HG03039 (cell line): ENCODE results near the gene FHDC1.

Source experiments
- ATAC-seq: cut with Tn5 transposase; IDR thresholded peaks from one replicate; pipeline ENCODE4 v1.9.1; 2021; ENCODE audit warnings: mild to moderate bottlenecking, moderate library complexity; ENCODE audit not compliant: unreplicated experiment

Gene FHDC1

DNA sequence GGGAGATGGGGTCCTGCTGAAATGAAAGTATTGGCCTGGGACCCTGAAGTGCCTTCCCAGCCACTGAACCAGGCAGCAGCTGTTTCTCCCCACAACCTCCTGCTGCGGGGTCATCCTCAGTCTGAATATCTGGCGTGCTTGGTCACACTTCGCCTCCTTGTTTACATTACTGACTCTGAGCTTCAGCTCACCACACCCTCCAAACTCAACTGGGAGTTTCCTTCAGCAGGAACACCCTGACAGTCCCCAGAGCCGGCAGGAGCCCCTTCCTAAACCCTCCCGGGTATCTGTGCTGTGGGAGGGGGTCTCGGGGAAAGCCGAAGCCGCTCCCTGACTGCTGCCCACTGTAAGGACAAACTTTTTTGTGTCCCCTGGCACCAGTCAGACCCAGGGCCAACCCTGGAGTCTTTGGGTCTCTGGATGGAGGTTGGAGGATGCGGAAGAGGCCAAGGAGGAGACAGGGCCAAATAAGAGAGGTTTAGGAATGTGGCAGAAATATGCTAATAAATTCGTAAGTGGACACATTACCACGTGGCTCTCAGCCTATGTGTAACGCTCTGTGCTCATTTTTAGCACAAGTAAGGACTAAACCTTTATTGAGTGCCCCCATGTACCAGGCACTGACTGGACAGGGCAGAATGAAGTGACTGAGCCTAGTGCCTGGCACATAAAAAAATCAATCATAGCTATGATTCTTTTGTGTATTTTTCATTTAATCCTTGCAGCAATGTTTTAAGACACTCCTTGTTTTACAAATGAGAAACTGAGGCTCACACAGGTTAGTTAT, 20.7 kb downstream of the FHDC1 start:
- ATAC-seq: no peak

DNA sequence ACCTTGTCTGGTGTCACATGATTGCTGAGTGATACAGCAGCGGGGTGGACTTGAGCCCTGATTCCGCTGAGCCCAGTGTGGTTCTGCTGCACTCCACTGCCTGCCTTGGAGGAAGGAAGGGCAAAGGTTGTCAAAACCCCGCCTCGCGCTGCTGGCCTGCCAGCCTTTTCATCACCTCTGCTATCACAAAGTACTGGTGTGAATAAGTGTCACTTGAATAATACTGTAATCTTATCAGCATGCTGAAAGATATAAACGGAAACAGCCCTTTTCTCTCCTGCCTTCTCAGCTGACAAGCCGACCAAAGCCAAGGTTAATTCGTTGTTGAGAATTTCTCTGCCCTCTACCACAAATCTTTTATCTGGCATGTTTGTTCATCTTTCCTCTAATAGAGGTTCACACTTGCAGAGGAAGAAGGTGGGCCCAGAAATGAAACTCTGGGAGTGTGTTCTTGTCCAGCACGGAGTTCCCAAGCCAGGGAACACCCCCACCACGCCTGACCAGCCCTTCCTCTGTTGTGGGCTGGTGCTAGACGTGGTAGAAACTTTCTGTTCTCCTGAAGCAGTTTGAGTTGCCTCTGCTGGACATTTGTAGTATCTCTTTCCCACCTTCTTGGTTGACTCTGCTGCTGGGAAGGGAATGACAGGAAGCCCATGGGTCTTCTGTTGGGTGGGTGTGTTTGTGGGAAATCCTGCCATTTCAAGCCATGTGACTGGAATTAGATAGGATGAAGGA, 21.5 kb downstream of the FHDC1 start:
- ATAC-seq: no peak

DNA sequence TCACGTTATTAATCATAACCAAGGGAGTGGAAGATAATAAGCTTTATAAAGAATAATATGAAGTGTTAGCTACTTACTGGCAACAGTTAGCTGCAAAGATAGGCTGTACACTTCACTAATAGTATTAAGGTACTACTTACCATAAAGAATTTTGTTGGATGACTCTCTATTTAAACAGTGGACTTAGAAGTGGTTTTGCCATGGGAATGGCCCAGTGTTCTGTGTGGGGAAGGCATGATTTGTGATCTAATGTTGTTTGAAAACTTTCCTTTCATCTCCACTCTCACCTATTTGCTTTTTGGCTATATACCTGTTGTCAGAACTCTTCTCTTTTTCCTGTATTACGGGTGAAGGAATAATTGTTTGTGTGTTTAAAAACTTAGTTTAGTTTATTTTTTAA, 23.0 kb downstream of the FHDC1 start:
- ATAC-seq: no peak

DNA sequence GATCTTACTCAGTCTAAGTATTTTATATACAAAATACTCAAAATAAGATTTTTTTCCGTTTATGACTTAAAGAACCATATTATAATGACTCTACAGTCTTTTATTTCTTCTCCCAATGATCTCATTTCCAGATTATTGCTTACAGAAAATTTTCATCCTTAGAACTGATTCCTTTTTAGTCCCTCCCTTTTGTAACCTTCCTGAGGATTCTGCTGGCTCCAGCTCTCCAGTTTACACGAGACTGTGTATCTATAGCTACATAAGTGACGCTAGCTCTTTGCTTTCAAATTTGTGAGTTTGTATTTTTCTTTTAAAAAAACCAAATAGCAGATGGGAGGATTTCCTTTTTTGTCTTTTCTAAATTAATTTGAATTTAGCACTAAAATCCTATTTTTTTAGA, 24.0 kb downstream of the FHDC1 start:
- ATAC-seq: no peak

DNA sequence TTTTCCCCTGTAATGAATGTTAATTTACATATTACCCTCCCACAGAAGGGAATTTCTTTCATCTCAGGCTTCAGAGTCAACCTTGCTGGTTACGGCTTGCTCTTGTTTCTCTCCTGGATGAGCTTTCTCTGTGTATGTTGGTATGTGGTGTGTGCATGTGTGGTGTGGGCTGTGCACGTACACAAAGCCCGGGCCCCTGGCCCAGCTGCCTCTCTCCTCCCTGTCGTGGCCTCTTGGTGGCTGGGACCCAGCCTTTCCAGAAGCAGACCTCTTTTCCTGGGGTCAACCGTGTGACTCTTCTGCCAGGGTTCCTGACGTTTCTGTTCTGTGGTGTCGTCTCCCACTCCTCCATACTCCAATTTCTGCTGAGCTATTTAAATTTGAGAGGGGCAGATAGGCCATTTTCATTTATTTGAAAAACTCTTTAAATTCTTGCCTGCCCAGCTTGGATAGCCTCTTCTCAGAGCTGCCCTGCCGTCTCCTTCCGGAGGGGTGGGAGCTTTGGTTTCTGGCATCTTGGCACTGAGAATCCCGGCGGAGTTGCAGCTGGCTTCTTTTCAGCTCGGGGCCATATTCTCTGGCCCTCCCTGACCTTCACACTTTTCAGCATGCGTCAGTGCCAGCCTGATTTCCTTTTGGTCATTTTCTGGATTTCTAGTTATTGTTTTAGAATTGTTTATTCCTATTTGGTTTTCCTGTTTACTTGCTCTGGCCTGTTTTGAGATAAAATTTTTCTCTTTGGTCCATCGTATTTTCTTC, 25.1 kb downstream of the FHDC1 start:
- ATAC-seq: no peak

DNA sequence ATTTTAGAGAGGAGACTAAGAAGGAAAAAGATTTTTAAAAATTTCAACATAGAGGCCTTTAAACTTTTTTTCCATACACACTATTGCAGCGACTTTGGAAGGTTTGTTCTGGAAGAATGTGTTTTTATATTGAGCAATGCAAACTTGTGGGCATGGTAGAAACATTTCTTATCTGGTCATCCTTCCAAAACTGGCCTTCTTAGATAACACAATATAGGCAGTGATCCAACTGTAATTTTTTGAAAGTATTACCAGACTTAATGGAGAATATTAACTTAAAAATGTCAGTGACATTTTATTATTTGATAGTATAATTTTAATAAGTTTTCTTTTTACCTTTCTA, 25.6 kb downstream of the FHDC1 start:
- no peak for ATAC-seq

DNA sequence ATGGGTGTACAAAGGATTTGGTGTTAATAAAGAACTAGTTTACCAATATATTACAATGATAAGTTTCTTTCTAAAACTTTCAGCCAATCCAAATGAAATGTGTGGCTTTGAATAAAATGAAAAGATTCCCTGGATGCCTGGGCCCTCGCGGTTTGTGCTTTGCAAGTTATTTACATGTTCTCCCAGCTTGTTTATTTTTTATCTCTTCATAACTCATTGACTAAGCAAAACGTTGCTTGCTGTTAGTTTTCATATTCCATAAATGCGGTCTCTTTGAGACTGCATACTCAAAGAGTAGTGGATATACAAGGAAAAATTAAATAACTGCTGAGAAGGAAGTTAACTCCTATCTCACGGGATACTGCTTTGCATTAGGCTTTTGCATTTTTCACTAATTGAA, 26.0 kb downstream of the FHDC1 start:
- ATAC-seq: no peak

DNA sequence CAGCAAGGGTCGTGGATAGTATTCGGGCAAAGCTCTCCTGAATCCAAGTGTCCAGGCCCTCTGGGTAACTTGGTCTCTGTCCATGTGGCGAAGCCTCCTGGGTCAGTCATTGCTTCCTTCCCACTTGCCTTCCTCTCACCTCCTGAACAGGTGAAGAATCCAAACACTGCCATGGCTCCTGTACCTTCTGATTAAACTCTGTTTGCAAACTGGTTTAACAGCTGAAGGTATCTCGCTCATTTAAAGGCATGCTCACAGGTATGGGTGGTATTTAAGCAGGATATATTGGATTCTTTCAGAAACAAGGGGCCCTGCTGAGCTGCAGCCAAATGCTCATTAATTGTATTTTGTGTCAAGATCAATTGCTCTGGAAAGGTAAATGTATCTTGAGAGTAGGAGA, 28.2 kb downstream of the FHDC1 start:
- ATAC-seq: no peak

DNA sequence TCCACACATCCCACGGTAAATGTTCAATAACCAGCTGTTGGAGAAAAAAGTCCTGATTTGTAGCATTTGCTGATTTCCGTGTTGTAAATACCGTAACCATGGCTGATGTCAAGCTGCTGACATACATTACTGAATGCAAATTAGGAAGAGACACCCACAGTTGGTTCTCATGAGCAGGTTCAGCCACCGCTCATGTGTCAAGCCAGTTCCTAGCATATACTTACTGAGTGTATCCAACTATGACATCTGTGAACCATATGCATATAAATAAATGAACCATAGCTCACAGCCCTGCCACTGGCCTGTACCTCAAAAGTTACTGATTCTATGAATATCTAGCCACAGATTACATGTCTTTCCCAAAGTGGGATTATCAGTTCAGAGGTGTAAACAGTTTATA, 29.5 kb downstream of the FHDC1 start:
- no peak for ATAC-seq

DNA sequence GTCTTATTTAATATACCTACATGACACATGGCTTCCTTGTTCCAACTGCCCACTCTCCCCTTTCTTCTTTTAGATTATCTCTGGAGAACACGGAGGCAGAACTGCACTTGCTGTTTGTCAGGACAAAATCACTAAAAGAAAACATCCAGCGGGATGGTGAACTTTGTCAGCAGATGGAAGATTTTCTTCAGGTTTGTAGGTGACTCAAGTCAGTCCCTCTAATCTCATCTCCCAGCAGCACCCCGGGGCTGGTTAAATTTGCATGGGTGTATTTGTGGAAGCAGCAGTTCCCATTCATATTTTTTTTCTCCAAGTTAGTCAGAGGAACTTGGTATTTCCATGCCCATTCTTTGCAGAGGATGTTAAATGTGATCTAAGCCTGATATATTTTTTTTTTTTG, 31.8 kb downstream of the FHDC1 start:
- ATAC-seq: no peak

DNA sequence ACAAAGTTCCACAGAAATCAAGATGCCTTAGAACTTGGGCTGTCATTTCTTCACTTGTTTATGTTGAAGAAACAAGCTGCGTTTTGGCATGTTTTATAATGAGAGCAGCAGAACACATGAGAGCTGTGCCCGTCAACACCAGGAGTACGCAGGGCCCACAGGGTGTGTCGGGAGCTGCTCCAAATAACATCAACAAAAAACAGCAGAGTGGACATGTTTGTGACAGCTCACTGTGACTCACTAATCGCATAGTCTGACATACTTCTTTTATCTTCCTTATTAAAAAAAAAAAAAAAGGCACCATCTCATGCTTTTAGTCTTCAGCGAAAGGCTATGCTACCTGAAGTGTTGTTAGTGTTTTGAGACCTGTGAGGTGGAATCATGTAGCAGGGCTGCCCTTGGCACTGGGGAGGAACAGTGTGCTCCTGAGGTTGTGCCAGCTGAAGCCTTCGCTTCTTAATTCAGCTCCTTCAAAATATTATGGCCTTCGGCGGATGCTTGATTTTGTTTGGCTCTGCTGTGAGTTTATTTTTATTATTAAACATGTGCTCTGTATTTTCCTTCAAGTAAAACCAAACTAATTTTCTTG, 32.8 kb downstream of the FHDC1 start:
- ATAC-seq: no peak

DNA sequence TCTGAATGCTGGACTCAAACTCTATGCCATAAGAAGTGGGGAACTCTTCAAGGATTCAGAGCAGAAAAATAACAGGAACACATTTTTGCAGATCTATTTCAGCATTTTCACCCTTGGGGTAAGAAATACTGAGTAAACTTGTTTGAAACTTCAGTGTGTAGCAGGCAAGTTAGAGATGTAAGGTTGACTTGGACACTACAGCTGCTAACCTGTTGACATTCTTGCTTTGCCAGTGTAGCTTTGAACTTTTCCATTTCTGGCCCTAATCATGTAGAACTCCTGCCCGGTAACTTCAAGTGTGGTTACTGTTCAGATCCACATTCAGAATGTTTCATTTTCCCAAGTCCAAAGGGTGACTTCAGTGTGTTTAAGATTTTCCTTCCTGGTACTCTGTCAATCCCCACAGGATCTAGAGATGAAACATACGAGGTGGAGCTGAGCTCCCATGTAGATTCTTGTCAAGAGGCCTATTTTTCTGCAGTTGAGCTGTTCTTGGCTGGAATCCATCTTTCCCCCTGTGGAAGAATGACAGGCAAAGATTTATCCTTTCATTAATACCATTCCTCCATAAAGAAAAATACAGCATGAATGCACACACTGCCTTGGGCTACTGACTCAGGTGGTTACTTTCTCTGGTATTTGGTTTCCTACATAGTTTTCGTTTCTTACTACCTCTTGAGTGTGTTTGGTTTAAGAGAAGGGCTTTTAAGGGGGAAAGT, 34.1 kb downstream of the FHDC1 start:
- ATAC-seq: no peak

DNA sequence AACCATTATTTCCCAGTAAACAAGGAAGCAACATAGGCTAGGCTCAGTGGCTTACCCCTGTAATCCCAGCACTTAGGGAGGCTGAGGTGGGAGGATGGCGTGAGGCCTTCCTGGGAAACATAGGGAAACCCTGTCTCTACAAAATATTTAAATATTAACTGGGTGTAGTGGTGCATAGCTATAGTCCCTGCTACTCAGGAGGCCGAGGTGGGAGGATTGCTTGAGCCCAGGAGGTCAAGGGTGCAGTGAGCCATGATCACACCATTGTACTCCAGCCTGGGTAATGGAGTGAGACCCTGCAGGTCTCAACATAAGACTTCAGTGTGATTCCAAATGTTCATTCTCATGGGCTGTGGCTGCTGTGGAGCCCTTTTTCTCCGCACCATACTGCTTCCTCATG, 34.9 kb downstream of the FHDC1 start:
- ATAC-seq: no peak

DNA sequence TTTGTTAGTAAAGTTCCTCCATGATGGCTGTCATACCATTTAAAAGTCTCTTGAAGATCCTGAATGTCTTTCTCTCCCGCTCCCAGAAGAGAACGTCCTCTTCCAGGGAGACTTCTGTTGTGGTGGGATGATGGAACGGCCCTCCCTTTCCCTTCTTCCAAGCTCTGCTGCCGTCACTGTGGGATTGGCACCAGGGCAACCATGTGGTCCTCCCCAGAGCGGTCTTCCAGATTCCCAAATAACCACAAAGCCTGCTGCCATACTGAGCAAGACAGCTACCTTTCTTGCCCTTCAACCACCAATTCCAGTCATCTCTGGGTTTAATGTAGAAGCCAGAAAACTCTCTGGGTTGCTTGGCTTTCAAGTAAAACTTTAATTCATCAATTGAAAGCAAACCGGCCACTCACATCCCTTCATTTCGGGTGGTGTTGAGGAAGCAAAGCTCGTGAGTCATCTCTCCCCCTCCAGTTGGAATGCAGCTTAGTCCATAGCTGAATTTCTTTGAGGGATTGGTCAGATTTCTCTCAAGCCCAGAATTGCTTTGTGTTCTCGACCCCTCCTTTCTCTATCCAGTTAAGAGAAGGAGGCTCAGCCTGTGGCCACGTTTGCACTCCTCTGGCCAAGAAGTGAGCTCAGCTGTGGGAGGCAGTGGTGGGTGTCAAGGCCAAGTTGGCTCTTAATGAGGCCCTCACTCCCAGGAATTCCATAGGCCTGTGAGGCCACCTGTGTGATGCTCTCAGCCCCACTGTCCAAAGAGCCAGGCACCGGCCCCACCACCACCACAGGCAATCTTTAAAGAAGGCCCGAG, 36.9 kb downstream of the FHDC1 start:
- no peak for ATAC-seq

DNA sequence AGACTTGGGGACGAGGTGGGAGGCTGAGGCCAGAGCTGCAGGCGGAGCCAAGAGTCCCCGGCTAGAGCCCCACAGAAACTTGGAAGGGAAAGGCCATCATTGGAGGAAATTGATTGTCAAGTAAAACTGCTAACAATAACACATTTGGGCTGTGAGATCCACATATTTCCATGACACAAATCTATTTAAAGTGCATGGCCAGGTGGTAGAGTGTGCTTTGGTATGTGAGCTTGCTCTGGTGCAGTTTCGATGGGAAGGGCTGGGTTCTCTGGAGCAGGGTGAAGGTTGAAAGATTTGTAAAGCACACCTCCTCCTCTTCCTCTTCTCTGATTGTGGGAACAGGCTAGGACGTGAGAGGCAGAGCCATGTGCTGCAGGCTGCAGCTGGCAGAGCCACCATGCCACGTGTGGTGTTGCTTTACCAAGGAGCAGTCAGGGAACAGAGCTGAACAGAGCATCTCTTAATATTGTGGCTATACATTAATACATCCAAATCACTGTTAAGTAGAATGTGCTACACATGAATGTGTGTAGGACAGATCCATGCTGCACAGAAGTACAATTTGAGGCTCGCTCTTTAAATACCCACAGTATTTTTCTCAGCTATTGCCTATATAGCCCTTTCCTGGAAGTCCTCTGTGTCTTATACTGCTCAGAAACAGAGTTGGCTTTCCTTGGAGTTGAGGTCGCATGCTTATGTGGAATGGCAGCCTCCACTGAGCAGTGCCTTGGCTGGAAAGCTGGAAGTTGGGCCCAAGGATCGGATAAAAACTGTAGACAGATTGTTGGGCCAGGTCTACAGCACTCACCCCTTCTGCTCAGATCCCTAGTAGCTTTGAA, 37.7 kb downstream of the FHDC1 start:
- ATAC-seq: no peak

DNA sequence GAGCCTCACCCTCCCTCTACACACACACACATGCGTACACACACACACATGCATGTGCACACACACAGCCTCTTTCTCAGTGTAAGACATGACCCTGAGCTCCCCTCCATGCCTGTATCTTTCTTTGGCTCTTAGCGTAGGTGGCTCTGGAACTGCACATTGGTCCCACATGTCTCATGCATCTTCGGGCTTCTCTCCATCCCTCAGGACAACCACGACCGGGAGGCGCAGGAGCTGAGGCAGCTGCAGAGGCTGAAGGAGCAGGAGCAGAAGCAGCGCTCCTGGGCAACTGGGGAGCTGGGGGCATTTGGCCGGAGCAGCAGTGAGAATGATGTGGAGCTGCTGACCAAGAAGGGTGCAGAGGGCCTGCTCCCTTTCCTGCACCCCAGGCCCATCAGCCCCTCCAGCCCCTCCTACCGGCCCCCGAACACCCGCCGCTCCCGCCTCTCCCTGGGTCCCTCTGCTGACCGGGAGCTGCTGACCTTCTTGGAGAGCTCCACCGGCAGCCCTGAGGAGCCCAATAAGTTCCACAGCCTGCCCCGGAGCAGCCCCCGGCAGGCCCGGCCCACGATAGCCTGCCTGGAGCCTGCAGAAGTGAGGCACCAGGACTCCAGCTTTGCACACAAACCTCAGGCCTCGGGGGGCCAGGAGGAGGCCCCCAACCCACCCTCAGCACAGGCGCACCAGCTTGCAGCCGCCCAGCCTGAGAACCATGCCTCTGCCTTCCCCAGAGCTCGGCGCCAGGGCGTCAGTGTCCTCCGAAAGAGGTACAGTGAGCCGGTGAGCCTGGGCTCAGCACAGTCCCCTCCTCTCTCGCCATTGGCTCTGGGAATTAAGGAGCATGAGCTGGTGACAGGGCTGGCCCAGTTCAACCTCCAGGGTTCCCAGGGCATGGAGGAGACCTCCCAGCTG, 38.6 kb downstream of the FHDC1 start:
- no peak for ATAC-seq

DNA sequence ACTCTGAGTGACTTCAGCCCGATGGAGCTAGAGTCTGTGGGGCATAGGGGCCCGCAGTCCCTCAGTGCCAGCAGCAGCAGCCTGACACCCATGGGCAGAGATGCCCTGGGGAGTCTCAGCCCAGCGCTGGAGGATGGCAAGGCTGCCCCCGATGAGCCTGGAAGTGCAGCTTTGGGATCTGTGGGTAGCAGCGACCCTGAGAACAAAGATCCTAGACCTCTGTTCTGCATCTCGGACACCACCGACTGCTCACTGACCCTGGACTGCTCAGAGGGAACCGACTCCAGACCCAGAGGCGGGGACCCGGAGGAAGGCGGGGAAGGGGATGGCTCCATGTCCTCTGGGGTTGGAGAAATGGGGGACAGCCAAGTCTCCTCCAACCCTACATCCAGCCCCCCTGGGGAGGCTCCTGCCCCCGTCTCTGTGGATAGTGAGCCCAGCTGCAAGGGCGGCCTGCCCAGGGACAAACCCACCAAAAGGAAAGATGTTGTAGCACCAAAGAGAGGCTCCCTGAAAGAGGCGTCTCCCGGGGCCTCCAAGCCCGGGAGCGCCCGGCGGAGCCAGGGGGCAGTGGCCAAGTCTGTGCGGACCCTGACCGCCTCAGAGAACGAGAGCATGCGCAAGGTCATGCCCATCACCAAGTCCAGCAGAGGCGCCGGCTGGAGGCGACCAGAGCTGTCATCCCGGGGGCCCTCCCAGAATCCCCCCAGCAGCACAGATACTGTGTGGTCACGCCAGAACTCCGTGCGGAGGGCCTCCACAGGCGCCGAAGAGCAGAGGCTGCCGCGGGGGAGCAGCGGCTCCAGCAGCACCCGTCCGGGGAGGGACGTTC, 39.5 kb downstream of the FHDC1 start:
- no peak for ATAC-seq
